Suprapubic skin (tissue), 4 donors: Measurements from ENCODE around the gene KCNH1. TPM values are rescaled to one million over a fixed set of nuclear protein-coding genes. Genes with fewer than 3 reads are reported as not detected.

ENCODE experiments used
- DNase-seq, 2 donors: peaks; one replicate each; pipeline ENCODE4 v3.0.0-alpha.2; 2019; ENCODE audit warnings: low spot score in 2 of 2
- H3K27ac ChIP-seq: fragments of 200-600 bp; sonication (generic); one replicate; pipeline ENCODE4 v1.5.1; 2019
- H3K27me3 ChIP-seq: fragments of 200-600 bp; sonication (generic); one replicate; pipeline ENCODE4 v1.5.1; 2019
- H3K36me3 ChIP-seq: fragments of 200-600 bp; sonication (generic); one replicate; pipeline ENCODE4 v1.5.1; 2019
- H3K4me1 ChIP-seq: fragments of 200-600 bp; sonication (generic); one replicate; pipeline ENCODE4 v1.5.1; 2019
- H3K4me3 ChIP-seq: fragments of 200-600 bp; sonication (generic); one replicate; pipeline ENCODE4 v1.5.1; 2019; ENCODE audit warnings: mild to moderate bottlenecking
- H3K9me3 ChIP-seq: fragments of 200-600 bp; sonication (generic); one replicate; pipeline ENCODE4 v1.5.1; 2019
- CTCF ChIP-seq, 2 donors: fragments of 200-600 bp in 1 of 2; fragments of 450-650 bp in 1 of 2; sonication (generic) in 1 of 2; IDR thresholded peaks; one replicate each; pipeline ENCODE4 v1.5.1; 2016 to 2019; ENCODE audit warnings: antibody characterized with exemption in 2 of 2, mild to moderate bottlenecking in 1 of 2, moderate library complexity in 1 of 2
- EP300 ChIP-seq: sonication (generic); formaldehyde crosslinking; IDR thresholded peaks from one replicate; pipeline ENCODE4 v1.6.1; 2017; ENCODE audit warnings: antibody characterized with exemption
- POLR2A ChIP-seq, 2 donors: fragments of 450-650 bp; IDR thresholded peaks; one replicate each; pipeline ENCODE4 v1.6.1; 2017; ENCODE audit warnings: antibody characterized with exemption in 2 of 2, mild to moderate bottlenecking in 2 of 2, moderate library complexity in 2 of 2
- POLR2AphosphoS5 ChIP-seq, 3 donors: sonication (generic); formaldehyde crosslinking; IDR thresholded peaks; one replicate each; pipeline ENCODE4 v1.6.1; 2017; ENCODE audit warnings: antibody characterized with exemption in 3 of 3
- WGBS: methylation state at CpG from one replicate; pipeline ENCODE4 v1.1.5; 2018; 5-methylcytosine and 5-hydroxymethylcytosine counted together
- total RNA-seq, 4 donors: library from RNA; depleted of rRNA; stranded (reverse); fragments of >200 nt; gene quantifications; one replicate each; pipeline ENCODE4 v1.1.0, GENCODE V29; 2016

KCNH1 gene
- total RNA-seq, 4 donors from 2014 or later = 1.1 TPM; not detected in 3

GRCh38 chr1:210918893-210919292 lies 215.1 kb downstream of the KCNH1 start:
- Histone ChIP-seq H3K9me3 (no peaks in the 10 kb centered on the region), H3K4me3 (no peak overlapping the region), H3K27me3 (no peaks in the 10 kb centered on the region), H3K36me3 (no peaks in the 10 kb centered on the region), H3K4me1 (no peaks in the 10 kb centered on the region), H3K27ac (no peak overlapping the region)
- no peak for DNase-seq
- no peak for TF ChIP-seq CTCF (IDR thresholded peaks at IDR 0.05)
- no peak for TF ChIP-seq EP300
- no peak for TF ChIP-seq POLR2AphosphoS5 (IDR thresholded peaks at IDR 0.05)
- no peak for TF ChIP-seq POLR2A (IDR thresholded peaks at IDR 0.05)
- 81% methylated on average over 1 of the region's 1 CpG for WGBS

DNA sequence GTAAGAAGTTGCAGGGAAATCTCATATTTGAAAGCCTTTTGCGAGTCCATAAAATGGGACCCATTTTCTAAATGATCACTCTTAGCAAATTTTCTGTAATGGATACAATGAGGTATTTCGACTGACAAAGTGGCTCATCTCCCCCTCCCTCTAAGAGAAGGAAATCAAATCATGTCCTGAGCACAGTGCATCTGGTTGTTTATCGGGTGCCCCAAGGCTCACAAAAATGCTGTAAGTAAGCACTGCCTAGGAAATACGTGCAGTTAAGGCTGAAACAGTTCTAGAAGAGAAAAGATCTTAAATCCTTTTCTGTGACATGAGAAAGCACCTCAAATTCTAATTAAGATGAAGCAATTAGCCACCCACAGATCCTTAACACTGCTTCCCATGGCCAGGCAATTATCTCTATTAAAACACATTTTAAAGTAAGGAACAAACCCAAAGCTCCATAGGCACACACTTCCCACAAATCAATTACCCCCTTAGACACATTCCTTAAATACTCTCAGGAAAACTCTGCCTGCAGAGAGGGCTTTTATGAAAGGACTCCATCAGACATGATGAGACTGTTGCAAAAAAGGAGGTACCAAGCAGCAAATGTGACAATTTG lies 216.3 kb downstream of the KCNH1 start:
- no peak for TF ChIP-seq POLR2AphosphoS5 (IDR thresholded peaks at IDR 0.05)
- TF ChIP-seq POLR2A (IDR thresholded peaks at IDR 0.05) = no peak
- no peak for TF ChIP-seq EP300
- TF ChIP-seq CTCF (IDR thresholded peaks at IDR 0.05) = no peak
- no peaks in the 10 kb centered on the region for H3K4me1 ChIP-seq
- no peak overlapping the region for H3K4me3 ChIP-seq
- H3K27ac ChIP-seq = no peak overlapping the region
- 49% methylated on average over 4 of the region's 4 CpGs for WGBS
- H3K27me3 ChIP-seq = no peaks in the 10 kb centered on the region
- no peaks in the 10 kb centered on the region for H3K9me3 ChIP-seq
- H3K36me3 ChIP-seq = no peaks in the 10 kb centered on the region
- no peak for DNase-seq

- Histone ChIP-seq H3K4me3 (no peak overlapping the region), H3K9me3 (no peaks in the 10 kb centered on the region), H3K4me1 (no peaks in the 10 kb centered on the region), H3K27me3 (no peaks in the 10 kb centered on the region), H3K27ac (no peak overlapping the region), H3K36me3 (no peaks in the 10 kb centered on the region)
- TF ChIP-seq CTCF (IDR thresholded peaks at IDR 0.05) = no peak
- DNase-seq = no peak
- WGBS = 79% methylated on average over 4 of the region's 4 CpGs
Observed at GRCh38 chr1:210916548-210916947, 217.4 kb downstream of the KCNH1 start.

DNA sequence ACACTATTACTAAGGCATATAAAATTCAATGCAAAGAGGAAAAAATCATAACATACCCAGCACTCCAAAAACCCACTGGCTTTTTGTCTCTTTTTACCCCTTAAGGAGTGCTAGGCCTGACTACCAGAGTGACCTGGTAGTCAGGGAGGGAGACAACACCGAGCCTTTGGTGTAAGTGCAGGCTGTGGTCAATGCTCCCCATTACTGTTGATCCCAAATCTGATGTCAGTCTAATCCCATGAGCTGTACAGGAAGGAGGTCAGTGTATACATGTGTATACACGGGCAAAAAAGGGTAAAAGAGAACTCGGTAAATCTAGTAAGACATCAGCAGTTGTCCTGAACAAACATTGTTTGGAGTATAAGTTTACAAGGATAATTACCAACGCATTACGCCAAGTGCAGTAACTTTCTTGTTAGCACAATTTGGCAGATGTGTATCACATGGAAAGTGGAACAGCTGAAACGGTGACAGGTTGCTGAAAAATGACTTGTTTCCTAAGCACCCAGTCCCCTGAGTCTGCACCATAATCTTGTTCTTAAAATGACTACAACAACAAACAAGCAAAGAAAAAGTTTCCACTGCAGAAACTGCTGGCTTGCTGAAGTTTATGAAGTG lies 217.9 kb downstream of the KCNH1 start:
- DNase-seq = no peak
- WGBS = 59% methylated on average over 6 of the region's 6 CpGs
- no peak overlapping the region for H3K27ac ChIP-seq
- TF ChIP-seq POLR2AphosphoS5 (IDR thresholded peaks at IDR 0.05) (no peak), EP300 (no peak)
- H3K4me1 ChIP-seq = no peaks in the 10 kb centered on the region
- H3K9me3 ChIP-seq = no peaks in the 10 kb centered on the region
- H3K4me3 ChIP-seq = no peak overlapping the region
- H3K36me3 ChIP-seq = no peaks in the 10 kb centered on the region
- no peaks in the 10 kb centered on the region for H3K27me3 ChIP-seq

DNA sequence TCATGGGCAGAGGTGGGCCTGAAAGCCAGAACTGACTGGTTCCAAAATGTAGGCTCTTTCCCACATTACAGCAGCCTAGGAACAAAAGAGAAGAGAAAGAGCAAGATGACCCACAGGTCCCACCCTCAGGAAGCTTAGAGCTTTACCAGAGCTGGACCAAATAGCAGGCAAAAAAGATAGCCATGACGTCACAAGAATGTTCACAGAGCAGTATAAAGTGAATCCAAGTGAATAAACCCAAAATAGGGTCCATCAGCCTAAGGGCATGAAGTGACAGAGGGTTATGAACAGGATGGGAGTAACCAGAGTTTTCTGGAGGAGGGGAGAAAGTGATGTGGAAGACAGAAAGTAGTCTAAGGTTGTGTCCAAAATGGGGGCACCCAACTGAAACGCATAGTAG lies 221.2 kb downstream of the KCNH1 start:
- H3K27ac ChIP-seq = no peak overlapping the region
- no peaks in the 10 kb centered on the region for H3K36me3 ChIP-seq
- 80% methylated on average over 2 of the region's 2 CpGs for WGBS
- H3K4me1 ChIP-seq = no peaks in the 10 kb centered on the region
- TF ChIP-seq EP300 = no peak
- no peak for TF ChIP-seq POLR2AphosphoS5 (IDR thresholded peaks at IDR 0.05)
- no peak overlapping the region for H3K4me3 ChIP-seq
- H3K27me3 ChIP-seq = no peaks in the 10 kb centered on the region
- no peak for DNase-seq
- no peaks in the 10 kb centered on the region for H3K9me3 ChIP-seq

DNA sequence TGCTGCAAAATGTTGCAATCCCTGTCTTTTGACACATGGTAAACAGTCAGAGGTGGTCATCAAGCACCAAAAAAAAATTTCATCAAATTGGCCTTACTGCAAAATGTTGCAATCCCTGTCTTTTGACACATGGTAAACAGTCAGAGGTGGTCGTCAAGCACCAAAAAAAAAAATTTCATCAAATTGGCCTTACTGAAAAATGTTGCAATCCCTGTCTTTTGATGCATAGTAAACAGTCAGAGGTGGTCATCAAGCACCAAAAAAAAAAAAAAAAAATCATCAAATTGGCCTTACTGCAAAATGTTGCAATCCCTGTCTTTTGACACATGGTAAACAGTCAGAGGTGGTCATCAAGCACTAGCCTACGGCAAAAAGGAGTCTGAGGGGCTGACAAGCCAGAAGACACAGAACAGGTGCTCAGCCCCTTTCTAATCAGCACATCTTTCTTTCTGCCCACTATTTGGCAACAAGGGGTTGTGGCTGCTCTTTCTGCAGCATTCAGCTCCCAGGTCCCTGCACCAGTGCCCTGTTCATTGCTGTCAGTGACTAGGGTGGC lies 223.8 kb downstream of the KCNH1 start:
- H3K4me3 ChIP-seq = no peak overlapping the region
- no peaks in the 10 kb centered on the region for H3K4me1 ChIP-seq
- TF ChIP-seq POLR2AphosphoS5 (IDR thresholded peaks at IDR 0.05) (no peak), CTCF (IDR thresholded peaks at IDR 0.05) (no peak), POLR2A (IDR thresholded peaks at IDR 0.05) (no peak), EP300 (no peak)
- no peaks in the 10 kb centered on the region for H3K9me3 ChIP-seq
- H3K36me3 ChIP-seq = no peaks in the 10 kb centered on the region
- 43% methylated on average over 2 of the region's 2 CpGs for WGBS
- no peak overlapping the region for H3K27ac ChIP-seq
- DNase-seq = no peak
- H3K27me3 ChIP-seq = no peaks in the 10 kb centered on the region
